ENCODE measurements around the gene SYT9.
"Not testable (repeated sequence)": the region's sequence is repeated elsewhere in the genome, so short reads cannot be mapped to it uniquely, and the experiment has no call there.

The SYT9 gene

GRCh38 chr11:7514099-7514591 is 262.4 kb downstream of the SYT9 start:
- DNase-seq (ENCODE audit: low read depth, low spot score) = no peak

DNA sequence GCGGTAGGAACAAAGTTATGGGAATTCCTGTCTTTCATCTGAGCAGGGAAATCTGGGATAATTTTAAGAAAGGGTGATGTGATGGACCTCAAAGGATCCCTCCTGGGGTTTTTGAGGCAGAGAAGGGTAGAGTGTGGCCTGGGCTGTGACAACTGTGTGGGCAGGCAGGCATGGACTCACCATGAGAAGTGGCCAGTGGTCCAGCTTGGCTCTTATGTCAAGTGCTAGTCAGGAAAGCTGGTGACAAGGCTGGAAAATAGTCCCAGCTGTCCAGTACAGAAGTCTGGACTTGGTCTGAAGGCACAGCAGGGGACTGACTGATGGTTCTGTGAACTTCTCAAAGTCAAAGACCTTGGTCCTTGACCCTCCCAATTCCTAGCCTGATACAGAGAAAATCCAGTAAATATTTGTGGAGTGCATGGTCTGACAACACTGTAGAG is 263.8 kb downstream of the SYT9 start:
- no peak overlapping the region for H3K4me3 ChIP-seq (ENCODE audit: low read length)
- no peak for DNase-seq (ENCODE audit: low read depth, low spot score)

More at GRCh38 chr11:7514099-7514591, 262.4 kb downstream of the SYT9 start:
- peak overlapping the region; percentile 67 for H3K4me3 ChIP-seq (ENCODE audit: low read length)

DNA sequence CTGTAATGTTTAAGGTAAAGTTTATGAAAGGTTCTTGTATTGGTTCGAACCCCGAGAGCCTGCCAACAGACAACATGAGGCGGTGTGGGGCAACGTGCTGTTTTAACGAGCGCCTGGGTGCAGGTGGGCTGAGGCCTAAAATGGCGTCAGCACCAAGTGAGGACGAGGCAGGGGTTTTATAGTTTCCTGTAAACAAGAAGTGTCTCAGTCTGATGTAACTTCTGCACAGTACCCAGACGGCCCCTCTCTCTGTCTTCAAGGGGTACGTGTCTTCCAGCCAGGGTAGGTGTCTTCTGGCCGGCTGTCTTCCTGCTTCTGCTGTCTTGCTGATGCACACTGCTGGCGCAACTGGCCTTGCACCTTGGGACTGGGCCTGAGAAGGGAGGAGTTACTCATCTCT is 264.8 kb downstream of the SYT9 start:
- no peak overlapping the region for H3K4me3 ChIP-seq (ENCODE audit: low read length)
- DNase-seq (ENCODE audit: low read depth, low spot score) = no peak

DNA sequence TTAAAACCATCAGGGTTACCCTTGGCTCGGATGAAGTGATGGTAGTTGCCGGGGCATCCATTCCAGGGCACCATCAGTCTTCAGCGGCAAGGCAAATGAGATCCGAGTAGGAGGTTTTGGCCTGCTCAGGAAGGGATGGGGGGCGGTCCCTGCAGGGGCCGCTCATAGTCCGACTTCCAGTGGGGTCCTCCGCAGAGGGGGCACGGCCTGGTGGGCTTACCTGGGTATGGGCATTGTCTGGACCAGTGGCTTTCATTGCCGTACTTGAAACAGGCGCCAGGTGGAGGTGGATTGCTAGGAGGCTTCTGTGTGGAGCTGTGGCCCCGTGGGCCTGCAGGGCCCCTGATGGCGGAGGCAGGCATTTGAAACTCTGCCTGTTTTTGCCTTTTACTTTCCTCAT is 266.0 kb downstream of the SYT9 start:
- not testable (repeated sequence) for DNase-seq (ENCODE audit: low read depth, low spot score); H3K4me3 ChIP-seq (ENCODE audit: low read length)
